H1 (cell line): ENCODE results near the gene NUP43.

ENCODE experiments used
- ATF3 ChIP-seq: IDR thresholded peaks from 2 replicates; pipeline ENCODE4 v1.6.1; 2011; ENCODE audit warnings: low read depth, mild to moderate bottlenecking, low read length; ENCODE audit not compliant: insufficient read depth
- CTCF ChIP-seq, 3 experiments: IDR thresholded peaks; 1 replicate in 2 of 3; 2 replicates in 1 of 3; pipeline versions ENCODE4 v1.5.1 to v1.6.1; 2011; ENCODE audit warnings: low read length in 3 of 3, mild to moderate bottlenecking in 3 of 3, inconsistent platforms in 2 of 3, low read depth in 1 of 3, moderate library complexity in 1 of 3; ENCODE audit not compliant: insufficient read depth in 1 of 3; ENCODE audit errors: control extremely low read depth in 1 of 3
- POLR2AphosphoS5 ChIP-seq: IDR thresholded peaks from 2 replicates; pipeline ENCODE4 v1.6.1; 2011; ENCODE audit warnings: low read depth, low read length
- SIN3A ChIP-seq, 2 experiments: IDR thresholded peaks in 1 of 2; conservative IDR thresholded peaks in 1 of 2; 2 replicates each; pipeline ENCODE4 v1.6.1; 2011 to 2012; ENCODE audit warnings: low read length in 2 of 2, improper control_type of control experiment in 1 of 2, low read depth in 1 of 2, mild to moderate bottlenecking in 1 of 2

GRCh38 chr6:149698175-149698574, 48.2 kb downstream of the NUP43 start:
- TF ChIP-seq SIN3A (conservative IDR thresholded peaks at IDR 0.05 in 1 of 2, IDR thresholded peaks at IDR 0.05 in 1 of 2; ENCODE audit: low read depth in 1 of 2, low read length in 2 of 2) (no peak), CTCF (IDR thresholded peaks at IDR 0.05; ENCODE audit: control extremely low read depth in 1 of 3, insufficient read depth in 1 of 3, low read depth in 1 of 3, low read length in 3 of 3) (no peak), ATF3 (no peak), POLR2AphosphoS5 (no peak)
